GM23338 (cell line): Measurements from ENCODE around the gene PTGER2.

Experiments
- CREB1 ChIP-seq: fragments of 250-450 bp; sonication (Bioruptor Pico); IDR thresholded peaks from 2 replicates; pipeline ENCODE4 v1.5.0; 2020; ENCODE audit warnings: low read depth, mild to moderate bottlenecking, moderate library complexity
- EZH2 ChIP-seq: fragments of 200-600 bp; sonication (generic); IDR thresholded peaks from one replicate; pipeline ENCODE4 v1.8.0; 2017; ENCODE audit warnings: antibody characterized with exemption, mild to moderate bottlenecking, low read depth; ENCODE audit not compliant: unreplicated experiment
- EZH2phosphoT487 ChIP-seq: fragments of 200-600 bp; sonication (generic); IDR thresholded peaks from one replicate; pipeline ENCODE4 v1.8.1; 2018; ENCODE audit warnings: antibody characterized with exemption; ENCODE audit not compliant: unreplicated experiment
- JUNB ChIP-seq: IDR thresholded peaks from one replicate; pipeline ENCODE4 v1.6.1; 2016; ENCODE audit warnings: antibody characterized with exemption; ENCODE audit not compliant: unreplicated experiment
- POLR2AphosphoS5 ChIP-seq: IDR thresholded peaks from 2 replicates; pipeline ENCODE4 v1.6.1; 2016; ENCODE audit warnings: antibody characterized with exemption, low read depth
- STAT1 ChIP-seq: IDR thresholded peaks from one replicate; pipeline ENCODE4 v1.6.1; 2016; ENCODE audit warnings: antibody characterized with exemption; ENCODE audit not compliant: unreplicated experiment
- ZNF331 ChIP-seq: fragments of 250-450 bp; sonication (Bioruptor Pico); IDR thresholded peaks from 2 replicates; pipeline ENCODE4 v1.5.0; 2020; ENCODE audit warnings: low read depth, mild to moderate bottlenecking, moderate library complexity
- TF ChIP-seq, protein P1 (sequence below), 2 experiments: fragments of 200-600 bp in 1 of 2; sonication (generic) in 1 of 2; conservative IDR thresholded peaks; 2 replicates each; pipeline versions ENCODE4 v1.5.1 to v1.6.1; 2016 to 2017; ENCODE audit warnings: antibody characterized with exemption in 2 of 2, low read depth in 2 of 2, mild to moderate bottlenecking in 2 of 2, moderate library complexity in 1 of 2
- TF ChIP-seq, protein P2 (sequence below): IDR thresholded peaks from one replicate; pipeline ENCODE4 v1.6.1; 2018; ENCODE audit warnings: antibody characterized with exemption; ENCODE audit not compliant: unreplicated experiment

DNA sequence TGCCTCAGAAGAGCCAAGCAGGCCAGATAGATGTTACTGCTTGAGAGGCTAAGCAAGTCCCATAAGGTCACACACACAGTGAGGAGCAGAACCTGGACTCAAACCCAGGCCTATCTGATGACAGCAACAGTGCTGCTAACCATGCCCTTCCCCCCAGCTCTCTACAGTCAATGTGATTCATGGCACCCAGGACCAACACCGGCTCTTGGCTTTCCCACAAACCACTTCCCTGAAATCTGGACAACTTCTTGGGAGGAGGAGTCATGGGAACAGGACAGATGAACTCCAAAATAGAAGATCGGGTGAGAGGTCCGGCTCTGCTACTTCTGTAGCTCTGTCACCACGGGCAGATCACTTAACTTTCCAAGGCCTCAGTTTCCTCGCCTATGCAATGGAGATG, 47.3 kb upstream of the PTGER2 start:
- TF ChIP-seq, protein P1, sequence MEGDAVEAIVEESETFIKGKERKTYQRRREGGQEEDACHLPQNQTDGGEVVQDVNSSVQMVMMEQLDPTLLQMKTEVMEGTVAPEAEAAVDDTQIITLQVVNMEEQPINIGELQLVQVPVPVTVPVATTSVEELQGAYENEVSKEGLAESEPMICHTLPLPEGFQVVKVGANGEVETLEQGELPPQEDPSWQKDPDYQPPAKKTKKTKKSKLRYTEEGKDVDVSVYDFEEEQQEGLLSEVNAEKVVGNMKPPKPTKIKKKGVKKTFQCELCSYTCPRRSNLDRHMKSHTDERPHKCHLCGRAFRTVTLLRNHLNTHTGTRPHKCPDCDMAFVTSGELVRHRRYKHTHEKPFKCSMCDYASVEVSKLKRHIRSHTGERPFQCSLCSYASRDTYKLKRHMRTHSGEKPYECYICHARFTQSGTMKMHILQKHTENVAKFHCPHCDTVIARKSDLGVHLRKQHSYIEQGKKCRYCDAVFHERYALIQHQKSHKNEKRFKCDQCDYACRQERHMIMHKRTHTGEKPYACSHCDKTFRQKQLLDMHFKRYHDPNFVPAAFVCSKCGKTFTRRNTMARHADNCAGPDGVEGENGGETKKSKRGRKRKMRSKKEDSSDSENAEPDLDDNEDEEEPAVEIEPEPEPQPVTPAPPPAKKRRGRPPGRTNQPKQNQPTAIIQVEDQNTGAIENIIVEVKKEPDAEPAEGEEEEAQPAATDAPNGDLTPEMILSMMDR (conservative IDR thresholded peaks at IDR 0.05; ENCODE audit: low read depth in 2 of 2) = no peak
- TF ChIP-seq EZH2phosphoT487 = no peak
- no peak for TF ChIP-seq JUNB
- no peak for TF ChIP-seq CREB1 (CRISPR knock-in tag)
- TF ChIP-seq POLR2AphosphoS5 = no peak
- TF ChIP-seq EZH2 = no peak
- TF ChIP-seq, protein P2, sequence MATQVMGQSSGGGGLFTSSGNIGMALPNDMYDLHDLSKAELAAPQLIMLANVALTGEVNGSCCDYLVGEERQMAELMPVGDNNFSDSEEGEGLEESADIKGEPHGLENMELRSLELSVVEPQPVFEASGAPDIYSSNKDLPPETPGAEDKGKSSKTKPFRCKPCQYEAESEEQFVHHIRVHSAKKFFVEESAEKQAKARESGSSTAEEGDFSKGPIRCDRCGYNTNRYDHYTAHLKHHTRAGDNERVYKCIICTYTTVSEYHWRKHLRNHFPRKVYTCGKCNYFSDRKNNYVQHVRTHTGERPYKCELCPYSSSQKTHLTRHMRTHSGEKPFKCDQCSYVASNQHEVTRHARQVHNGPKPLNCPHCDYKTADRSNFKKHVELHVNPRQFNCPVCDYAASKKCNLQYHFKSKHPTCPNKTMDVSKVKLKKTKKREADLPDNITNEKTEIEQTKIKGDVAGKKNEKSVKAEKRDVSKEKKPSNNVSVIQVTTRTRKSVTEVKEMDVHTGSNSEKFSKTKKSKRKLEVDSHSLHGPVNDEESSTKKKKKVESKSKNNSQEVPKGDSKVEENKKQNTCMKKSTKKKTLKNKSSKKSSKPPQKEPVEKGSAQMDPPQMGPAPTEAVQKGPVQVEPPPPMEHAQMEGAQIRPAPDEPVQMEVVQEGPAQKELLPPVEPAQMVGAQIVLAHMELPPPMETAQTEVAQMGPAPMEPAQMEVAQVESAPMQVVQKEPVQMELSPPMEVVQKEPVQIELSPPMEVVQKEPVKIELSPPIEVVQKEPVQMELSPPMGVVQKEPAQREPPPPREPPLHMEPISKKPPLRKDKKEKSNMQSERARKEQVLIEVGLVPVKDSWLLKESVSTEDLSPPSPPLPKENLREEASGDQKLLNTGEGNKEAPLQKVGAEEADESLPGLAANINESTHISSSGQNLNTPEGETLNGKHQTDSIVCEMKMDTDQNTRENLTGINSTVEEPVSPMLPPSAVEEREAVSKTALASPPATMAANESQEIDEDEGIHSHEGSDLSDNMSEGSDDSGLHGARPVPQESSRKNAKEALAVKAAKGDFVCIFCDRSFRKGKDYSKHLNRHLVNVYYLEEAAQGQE = no peak
- no peak for TF ChIP-seq ZNF331 (CRISPR knock-in tag)
- TF ChIP-seq STAT1 = no peak
